Gastrocnemius medialis (tissue), 4 donors: Measurements from ENCODE around the gene CEP70. TPM values are rescaled to one million over a fixed set of nuclear protein-coding genes. Genes with fewer than 3 reads are reported as not detected.
A peak's percentile ranks its signal among the peaks of the same experiment; 100 is the strongest.

Source experiments
- ATAC-seq, 2 donors: fragments of 150-250 bp; one replicate each; pipeline ENCODE4 v1.9.1; 2016
- DNase-seq, 2 donors: peaks; one replicate each; pipeline ENCODE4 v3.0.0-alpha.2; 2019
- H3K27ac ChIP-seq, 4 donors: fragments of 200-600 bp; sonication (generic); 1 replicate in 1 of 4; 2 replicates in 3 of 4; pipeline ENCODE4 v1.5.1; 2016 to 2018; ENCODE audit warnings: mild to moderate bottlenecking in 2 of 4, moderate library complexity in 1 of 4
- H3K27me3 ChIP-seq, 3 donors: fragments of 200-600 bp; sonication (generic) in 2 of 3; 1 replicate in 1 of 3; 2 replicates in 2 of 3; pipeline versions ENCODE4 v1.5.1 to v1.6.0; 2016 to 2019; ENCODE audit warnings: mild to moderate bottlenecking in 1 of 3, moderate library complexity in 1 of 3
- H3K36me3 ChIP-seq, 2 donors: fragments of 200-600 bp; sonication (generic) in 1 of 2; one replicate each; pipeline ENCODE4 v1.5.1; 2017 to 2018
- H3K4me1 ChIP-seq, 2 donors: fragments of 200-600 bp; sonication (generic) in 1 of 2; one replicate each; pipeline ENCODE4 v1.5.1; 2016 to 2017; ENCODE audit warnings: mild to moderate bottlenecking in 2 of 2
- H3K4me3 ChIP-seq, 4 donors: fragments of 200-600 bp; sonication (generic) in 3 of 4; 1 replicate in 1 of 4; 2 replicates in 3 of 4; pipeline ENCODE4 v1.5.1; 2016 to 2019; ENCODE audit warnings: mild to moderate bottlenecking in 2 of 4
- H3K9me3 ChIP-seq, 3 donors: fragments of 200-600 bp; sonication (generic) in 2 of 3; 1 replicate in 1 of 3; 2 replicates in 2 of 3; pipeline ENCODE4 v1.5.1; 2016 to 2019
- POLR2A ChIP-seq, 2 donors: fragments of 450-650 bp; IDR thresholded peaks; one replicate each; pipeline ENCODE4 v1.6.1; 2017; ENCODE audit warnings: antibody characterized with exemption in 2 of 2, mild to moderate bottlenecking in 2 of 2, moderate library complexity in 2 of 2
- in situ Hi-C, 4 donors: fragments of 200-750 bp; cut with MboI; loops; one replicate each; pipeline versions ENCODE4 v1.15.0 to v1.8.0; 2017; ENCODE audit warnings: low sequenced_read_pairs in 4 of 4
- intact Hi-C: fragments of 100-400 bp; cut with DNase I; formaldehyde crosslinking; loops from one replicate; pipeline ENCODE4 v1.15.1; 2023; ENCODE audit warnings: low total_unique reads
- total RNA-seq, 4 donors: library from RNA; depleted of rRNA; stranded (reverse); fragments of >200 nt; gene quantifications; one replicate each; pipeline versions ENCODE4 v1.1.0 to v1.2.3, GENCODE V29; 2016
- TF ChIP-seq, protein P1 (sequence below), 5 experiments: fragments of 450-650 bp in 3 of 5; fragments of 200-600 bp in 2 of 5; sonication (generic) in 2 of 5; IDR thresholded peaks in 4 of 5; conservative IDR thresholded peaks in 1 of 5; 1 replicate in 4 of 5; 2 replicates in 1 of 5; pipeline ENCODE4 v1.5.1; 2016 to 2019; ENCODE audit warnings: antibody characterized with exemption in 5 of 5, mild to moderate bottlenecking in 3 of 5, moderate library complexity in 3 of 5

The CEP70 gene
- total RNA-seq, 4 donors from 2014 or later = 9.8 to 17.4 (median 12.3) TPM

DNA sequence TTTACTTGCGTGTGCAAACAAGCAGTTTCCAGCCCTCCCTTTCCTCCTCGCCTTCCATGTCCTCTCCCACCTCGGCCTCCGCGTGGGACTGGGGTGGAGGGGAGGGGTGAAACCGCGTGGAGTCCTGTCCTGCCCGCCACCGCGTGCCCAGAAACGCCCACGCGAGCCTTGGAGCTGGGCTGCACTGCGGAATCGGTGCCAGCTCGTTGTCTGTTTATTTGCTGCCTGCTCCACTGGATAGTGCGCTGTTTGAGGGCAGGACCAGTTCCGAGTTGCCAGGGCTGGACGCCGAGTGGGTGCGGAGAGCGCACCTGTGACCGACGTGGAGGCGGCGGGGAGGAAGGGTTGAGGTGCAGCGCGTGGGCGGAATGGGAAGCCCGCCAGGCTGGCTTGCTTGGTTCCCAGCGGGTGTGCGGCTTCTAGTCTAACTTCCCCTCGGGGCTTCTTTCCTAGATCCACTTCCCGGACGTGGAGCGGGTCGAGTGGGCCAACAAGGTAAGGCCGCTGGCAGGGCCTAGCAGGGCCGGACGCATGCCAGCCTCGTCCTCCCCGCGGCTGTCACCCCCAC is 142.4 kb downstream of the CEP70 start:
- Histone ChIP-seq H3K4me1 (peaks cover 0 to 4% of the 10 kb centered on the region in 2 donors), H3K9me3 (no peaks in the 10 kb centered on the region), H3K36me3 (no peaks in the 10 kb centered on the region), H3K4me3 (no peak overlapping the region), H3K27me3 (no peaks in the 10 kb centered on the region), H3K27ac (no peak overlapping the region)
- intact Hi-C loops (no loop called here), in situ Hi-C loops (no loop called here)
- TF ChIP-seq POLR2A (IDR thresholded peaks at IDR 0.05) = no peak
- TF ChIP-seq, protein P1, sequence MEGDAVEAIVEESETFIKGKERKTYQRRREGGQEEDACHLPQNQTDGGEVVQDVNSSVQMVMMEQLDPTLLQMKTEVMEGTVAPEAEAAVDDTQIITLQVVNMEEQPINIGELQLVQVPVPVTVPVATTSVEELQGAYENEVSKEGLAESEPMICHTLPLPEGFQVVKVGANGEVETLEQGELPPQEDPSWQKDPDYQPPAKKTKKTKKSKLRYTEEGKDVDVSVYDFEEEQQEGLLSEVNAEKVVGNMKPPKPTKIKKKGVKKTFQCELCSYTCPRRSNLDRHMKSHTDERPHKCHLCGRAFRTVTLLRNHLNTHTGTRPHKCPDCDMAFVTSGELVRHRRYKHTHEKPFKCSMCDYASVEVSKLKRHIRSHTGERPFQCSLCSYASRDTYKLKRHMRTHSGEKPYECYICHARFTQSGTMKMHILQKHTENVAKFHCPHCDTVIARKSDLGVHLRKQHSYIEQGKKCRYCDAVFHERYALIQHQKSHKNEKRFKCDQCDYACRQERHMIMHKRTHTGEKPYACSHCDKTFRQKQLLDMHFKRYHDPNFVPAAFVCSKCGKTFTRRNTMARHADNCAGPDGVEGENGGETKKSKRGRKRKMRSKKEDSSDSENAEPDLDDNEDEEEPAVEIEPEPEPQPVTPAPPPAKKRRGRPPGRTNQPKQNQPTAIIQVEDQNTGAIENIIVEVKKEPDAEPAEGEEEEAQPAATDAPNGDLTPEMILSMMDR (IDR thresholded peaks at IDR 0.05 in 4 of 5, conservative IDR thresholded peaks at IDR 0.05 in 1 of 5) = no peak
- DNase-seq = no peak
- ATAC-seq = no peak

DNA sequence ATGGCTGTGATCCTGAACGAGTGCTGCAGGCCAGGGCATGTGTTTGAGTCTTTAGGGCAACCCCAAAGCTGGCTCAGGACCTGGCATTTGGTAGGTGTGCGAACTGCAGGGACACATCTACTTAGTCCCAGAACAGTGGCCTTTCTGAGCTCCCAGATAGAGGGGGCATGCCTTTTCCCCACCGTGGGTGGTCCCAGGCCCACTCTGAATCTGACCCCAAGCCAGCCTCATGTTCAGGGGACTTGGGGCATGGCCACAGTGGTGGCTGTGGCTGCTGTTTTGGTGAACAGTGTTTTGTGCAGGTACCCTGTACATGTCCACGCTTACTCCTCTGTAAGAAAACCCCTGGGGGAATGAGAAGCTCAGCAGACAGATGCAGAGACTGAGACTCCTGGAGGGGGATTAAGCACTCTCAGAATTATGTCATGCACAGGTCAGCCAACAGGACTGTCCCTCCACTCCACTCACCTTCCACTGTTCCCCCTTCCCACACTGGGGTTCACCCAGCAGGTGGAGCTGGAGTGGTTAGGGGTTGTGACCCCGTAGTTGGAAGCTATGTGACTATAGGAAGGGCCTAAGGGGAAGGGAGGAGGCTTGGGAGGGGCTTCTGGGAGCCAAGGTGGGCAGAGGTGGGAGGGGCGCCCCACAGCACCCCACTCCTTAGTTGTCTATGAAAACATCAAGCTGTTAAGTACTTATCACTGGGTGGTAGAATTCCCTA is 143.2 kb downstream of the CEP70 start:
- in situ Hi-C loops (no loop called here), intact Hi-C loops (no loop called here)
- H3K4me3 ChIP-seq = no peak overlapping the region
- peaks cover 0 to 1% of the 10 kb centered on the region in 2 donors for H3K4me1 ChIP-seq
- no peaks in the 10 kb centered on the region for H3K9me3 ChIP-seq
- no peaks in the 10 kb centered on the region for H3K36me3 ChIP-seq
- DNase-seq (no peak), ATAC-seq (no peak)
- H3K27ac ChIP-seq = no peak overlapping the region
- no peaks in the 10 kb centered on the region for H3K27me3 ChIP-seq
- TF ChIP-seq POLR2A (IDR thresholded peaks at IDR 0.05) = no peak
- TF ChIP-seq, protein P1 (IDR thresholded peaks at IDR 0.05 in 4 of 5, conservative IDR thresholded peaks at IDR 0.05 in 1 of 5) = no peak

DNA sequence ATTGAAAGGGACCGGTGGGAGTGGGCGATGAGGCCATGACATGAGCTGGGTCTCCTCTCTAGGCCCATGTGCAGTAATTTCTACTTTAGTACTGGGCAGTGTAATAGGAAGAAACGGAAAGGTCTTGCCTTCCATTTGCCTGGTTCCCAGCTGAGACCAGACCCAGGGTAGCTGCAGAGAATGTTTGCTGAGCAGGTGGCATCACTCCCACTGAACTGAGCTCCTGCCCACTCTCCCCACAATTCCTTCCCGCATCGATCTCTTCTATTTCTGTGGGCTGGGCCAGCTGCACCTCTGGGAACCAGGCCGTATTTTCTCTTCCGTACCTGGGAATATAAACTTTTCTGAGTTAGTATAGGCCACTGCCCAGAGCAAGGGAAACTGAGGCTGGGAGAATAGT is 143.9 kb downstream of the CEP70 start:
- intact Hi-C loops (no loop called here), in situ Hi-C loops (no loop called here)

DNA sequence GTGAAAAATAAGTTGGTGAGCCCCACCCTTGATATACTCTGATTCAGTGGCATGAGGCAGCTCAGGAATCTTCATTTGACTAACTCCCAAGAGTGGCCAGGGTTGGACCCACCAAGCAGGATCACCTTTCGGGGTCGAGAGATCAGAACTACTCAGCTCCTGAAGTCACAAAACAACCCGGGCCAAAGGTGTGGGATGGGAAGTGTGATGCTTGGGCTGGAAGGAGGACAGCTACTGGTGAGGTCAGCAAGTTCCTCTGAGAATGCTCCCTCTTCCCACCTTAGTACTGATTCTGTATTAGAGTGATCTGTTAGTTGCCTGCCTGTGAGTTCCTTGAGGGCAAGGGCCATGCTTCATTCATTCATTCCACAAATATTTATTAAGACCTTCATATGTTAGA is 144.6 kb downstream of the CEP70 start:
- no peak overlapping the region for H3K27ac ChIP-seq
- DNase-seq = no peak
- no peak for ATAC-seq
- intact Hi-C loops (no loop called here), in situ Hi-C loops (no loop called here)
- no peaks in the 10 kb centered on the region for H3K27me3 ChIP-seq
- no peak overlapping the region for H3K4me3 ChIP-seq
- no peaks in the 10 kb centered on the region for H3K9me3 ChIP-seq
- no peaks in the 10 kb centered on the region for H3K36me3 ChIP-seq
- no peaks in the 10 kb centered on the region for H3K4me1 ChIP-seq
- TF ChIP-seq, protein P1 (IDR thresholded peaks at IDR 0.05 in 4 of 5, conservative IDR thresholded peaks at IDR 0.05 in 1 of 5) = no peak
- TF ChIP-seq POLR2A (IDR thresholded peaks at IDR 0.05) = no peak

More for the DNA sequence above, 143.9 kb downstream of the CEP70 start:
- H3K4me1 ChIP-seq = no peaks in the 10 kb centered on the region
- H3K9me3 ChIP-seq = no peaks in the 10 kb centered on the region
- ATAC-seq (no peak), DNase-seq (peak in 1 of 2 donors; percentile 2)
- H3K27ac ChIP-seq = no peak overlapping the region
- H3K4me3 ChIP-seq = no peak overlapping the region
- TF ChIP-seq POLR2A (IDR thresholded peaks at IDR 0.05) = no peak
- TF ChIP-seq, protein P1 (IDR thresholded peaks at IDR 0.05 in 4 of 5, conservative IDR thresholded peaks at IDR 0.05 in 1 of 5) = no peak
- no peaks in the 10 kb centered on the region for H3K27me3 ChIP-seq
- no peaks in the 10 kb centered on the region for H3K36me3 ChIP-seq
